ENCODE measurements around the gene SP3. TPM values are rescaled to one million over a fixed set of nuclear protein-coding genes. Genes with fewer than 3 reads are reported as not detected.
A peak's percentile ranks its signal among the peaks of the same experiment; 100 is the strongest.

SP3 gene
- total and polyA plus RNA-seq, 12 donors, result 8.6 to 45.7 (median 40.7) TPM

- intact Hi-C loops (cut with DNase I), result loop anchor here in 5 of 10 donors (5.0 to 10.0 kb wide), 6 partner anchors 42 to 215 kb away; no protein-coding TSS in a partner anchor
- Histone ChIP-seq H3K27ac (no peak overlapping the region), H3K4me3 (no peak overlapping the region), H3K36me3 (no peaks in the 10 kb centered on the region), H3K4me1 (peaks cover 0 to 23% (median 20%) of the 10 kb centered on the region in 9 donors), H3K9me3 (no peaks in the 10 kb centered on the region), H3K27me3 (no peaks in the 10 kb centered on the region)
- TF ChIP-seq, protein P1, sequence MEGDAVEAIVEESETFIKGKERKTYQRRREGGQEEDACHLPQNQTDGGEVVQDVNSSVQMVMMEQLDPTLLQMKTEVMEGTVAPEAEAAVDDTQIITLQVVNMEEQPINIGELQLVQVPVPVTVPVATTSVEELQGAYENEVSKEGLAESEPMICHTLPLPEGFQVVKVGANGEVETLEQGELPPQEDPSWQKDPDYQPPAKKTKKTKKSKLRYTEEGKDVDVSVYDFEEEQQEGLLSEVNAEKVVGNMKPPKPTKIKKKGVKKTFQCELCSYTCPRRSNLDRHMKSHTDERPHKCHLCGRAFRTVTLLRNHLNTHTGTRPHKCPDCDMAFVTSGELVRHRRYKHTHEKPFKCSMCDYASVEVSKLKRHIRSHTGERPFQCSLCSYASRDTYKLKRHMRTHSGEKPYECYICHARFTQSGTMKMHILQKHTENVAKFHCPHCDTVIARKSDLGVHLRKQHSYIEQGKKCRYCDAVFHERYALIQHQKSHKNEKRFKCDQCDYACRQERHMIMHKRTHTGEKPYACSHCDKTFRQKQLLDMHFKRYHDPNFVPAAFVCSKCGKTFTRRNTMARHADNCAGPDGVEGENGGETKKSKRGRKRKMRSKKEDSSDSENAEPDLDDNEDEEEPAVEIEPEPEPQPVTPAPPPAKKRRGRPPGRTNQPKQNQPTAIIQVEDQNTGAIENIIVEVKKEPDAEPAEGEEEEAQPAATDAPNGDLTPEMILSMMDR (IDR thresholded peaks at IDR 0.05), result no peak
- WGBS, 2 donors, result 28 to 37% methylated on average over 1 of the region's 1 CpG
- DNase-seq (no peak), ATAC-seq (no peak)
Observed at GRCh38 chr2:173969886-173970285, 4.7 kb upstream of the SP3 start.

- TF ChIP-seq, protein P1 (IDR thresholded peaks at IDR 0.05), result no peak
- Histone ChIP-seq H3K9me3 (no peaks in the 10 kb centered on the region), H3K4me1 (peaks cover 0 to 23% (median 20%) of the 10 kb centered on the region in 9 donors), H3K36me3 (no peaks in the 10 kb centered on the region), H3K27me3 (no peaks in the 10 kb centered on the region), H3K4me3 (no peak overlapping the region), H3K27ac (peak overlapping the region in 1 of 10 donors; percentile 31)
- WGBS, 2 donors, result 80 to 87% methylated on average over 6 of the region's 6 CpGs
- no peak for ATAC-seq
- intact Hi-C loops (cut with DNase I), result loop anchor here in 5 of 10 donors (5.0 to 10.0 kb wide), 6 partner anchors 44 to 214 kb away; no protein-coding TSS in a partner anchor
- no peak for DNase-seq
Observed at GRCh38 chr2:173968551-173968950, 3.4 kb upstream of the SP3 start.

DNA sequence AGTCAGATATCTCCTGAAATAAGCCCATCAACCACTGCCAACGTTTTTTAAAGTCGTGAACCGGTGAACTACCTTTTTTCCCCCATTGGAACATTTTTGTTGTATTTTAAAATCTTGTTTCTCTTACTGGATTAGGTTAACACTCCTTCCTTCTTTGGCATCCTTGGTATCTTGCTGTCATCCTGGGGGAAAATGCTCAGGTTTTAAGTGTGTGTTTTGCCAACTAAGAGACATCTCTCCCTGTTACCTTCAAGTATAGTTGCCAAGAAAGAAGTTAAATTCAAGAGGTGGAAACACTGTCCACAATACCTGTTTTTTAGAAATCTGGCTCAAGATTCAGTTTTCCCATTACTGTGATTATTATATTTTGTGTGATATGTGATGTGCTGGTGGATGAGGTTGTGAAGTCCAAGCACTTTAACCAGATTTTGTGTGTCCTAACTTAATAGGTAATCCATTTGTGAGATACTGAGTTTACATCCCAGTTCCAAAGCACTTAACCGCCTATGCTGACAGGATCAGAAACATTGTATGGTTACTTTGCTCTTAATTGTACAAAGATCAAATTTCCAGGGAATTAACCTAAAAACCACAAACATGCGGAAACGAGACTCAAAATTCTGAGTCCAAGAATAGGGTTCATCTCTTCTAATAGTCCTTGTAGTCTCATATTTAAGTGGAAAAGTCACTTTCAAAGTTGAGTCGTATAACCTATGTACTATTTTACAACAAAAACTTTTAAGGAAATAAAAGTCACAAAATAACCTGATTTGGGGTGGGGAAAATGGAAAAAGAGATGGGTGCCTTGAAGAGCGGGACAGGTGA, 1.3 kb upstream of the SP3 start:
- Histone ChIP-seq H3K4me3 (peak overlapping the region; percentile 82 to 100 (median 96)), H3K9me3 (peaks cover 0 to 4% (median 0%) of the 10 kb centered on the region in 11 donors), H3K4me1 (peaks cover 6 to 38% (median 35%) of the 10 kb centered on the region in 9 donors), H3K27ac (peak overlapping the region; percentile 99 to 100 (median 100)), H3K36me3 (peaks cover 0 to 7% (median under 1%) of the 10 kb centered on the region in 9 donors), H3K27me3 (no peaks in the 10 kb centered on the region)
- ATAC-seq, result no peak
- DNase-seq, result no peak
- 56 to 59% methylated on average over 8 of the region's 8 CpGs for WGBS, 2 donors
- TF ChIP-seq, protein P1 (IDR thresholded peaks at IDR 0.05), result no peak
- intact Hi-C loops (cut with DNase I), result loop anchor here in 6 of 10 donors (2.0 to 10.0 kb wide), 7 partner anchors 22 to 212 kb away; no protein-coding TSS in a partner anchor

DNA sequence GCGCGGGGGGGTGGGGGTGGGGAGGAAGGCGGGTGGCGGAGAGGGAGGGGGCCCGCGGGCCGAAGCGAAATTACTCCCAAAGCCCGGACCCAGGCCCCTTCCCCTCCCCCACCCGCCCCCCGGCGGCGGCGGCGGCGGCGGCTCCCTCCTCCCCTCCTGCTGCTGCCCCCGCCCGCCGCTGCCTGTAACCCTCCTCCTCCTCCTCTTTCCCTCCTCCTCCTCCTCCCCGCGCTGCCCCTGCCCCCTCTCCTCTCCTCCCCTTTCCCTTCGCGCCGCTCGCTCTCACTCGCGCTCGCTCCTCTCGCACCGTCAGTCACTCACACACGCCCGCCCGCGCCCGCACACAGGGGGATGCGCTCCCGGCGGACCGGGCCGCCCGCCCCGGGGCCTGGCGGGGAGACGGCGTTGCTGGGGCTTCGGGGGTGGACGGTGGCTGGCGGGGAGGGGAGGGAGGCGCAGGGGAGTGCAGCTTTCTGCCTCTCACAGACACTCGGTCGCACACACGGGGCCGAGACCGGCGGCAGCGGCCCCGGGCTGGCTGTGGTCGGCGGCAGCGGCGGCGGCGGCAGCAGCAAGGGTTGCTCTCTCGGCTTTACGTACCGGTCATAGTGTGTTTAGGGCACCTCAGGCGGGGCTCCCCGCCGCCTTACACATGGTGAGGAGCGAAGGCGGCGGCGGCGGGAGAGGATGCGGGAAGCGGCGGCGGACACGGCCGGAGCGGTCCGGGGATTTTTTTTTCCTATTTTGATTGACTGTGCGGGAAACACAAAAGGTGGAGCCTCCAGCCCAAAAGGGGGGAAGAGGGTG, 405 bp downstream of the SP3 start:
- ATAC-seq, result peak; percentile 70 to 92 (median 80)
- Histone ChIP-seq H3K4me1 (peaks cover 3 to 55% (median 36%) of the 10 kb centered on the region in 9 donors), H3K9me3 (peaks cover 0 to 12% (median 0%) of the 10 kb centered on the region in 11 donors), H3K4me3 (peak overlapping the region; percentile 82 to 100 (median 96)), H3K27me3 (no peaks in the 10 kb centered on the region), H3K36me3 (peaks cover 0 to 24% (median 6%) of the 10 kb centered on the region in 9 donors), H3K27ac (peak overlapping the region; percentile 99 to 100 (median 100))
- TF ChIP-seq, protein P1 (IDR thresholded peaks at IDR 0.05), result no peak
- 0% methylated on average over 51 to 81 of the region's 84 CpGs for WGBS, 2 donors
- DNase-seq, result peak; percentile 91 to 92
- intact Hi-C loops (cut with DNase I), result loop anchor here in 8 of 10 donors (2.0 to 10.0 kb wide), 9 partner anchors 26 to 210 kb away; no protein-coding TSS in a partner anchor

Measured in heart right ventricle (tissue), 16 donors.